H9 (cell line): ENCODE data around the gene NCF2. TPM values are rescaled to one million over a fixed set of nuclear protein-coding genes. Genes with fewer than 3 reads are reported as not detected.

Source experiments
- DNase-seq: peaks from one replicate; pipeline ENCODE4 v3.0.0-alpha.2; 2017
- H2AFZ ChIP-seq: one replicate; pipeline ENCODE4 v1.6.1; 2013; ENCODE audit warnings: mild to moderate bottlenecking, low read length, control low read depth, moderate library complexity
- H2AK5ac ChIP-seq: 2 replicates; pipeline ENCODE4 v1.6.1; 2013; ENCODE audit warnings: low read length, control low read depth, mixed read lengths; ENCODE audit not compliant: insufficient read length
- H2BK120ac ChIP-seq: one replicate; pipeline ENCODE4 v1.6.1; 2013; ENCODE audit warnings: low read depth, mild to moderate bottlenecking, low read length, control low read depth, inconsistent platforms; ENCODE audit not compliant: poor library complexity, severe bottlenecking
- H2BK12ac ChIP-seq: 2 replicates; pipeline ENCODE4 v1.6.1; 2013; ENCODE audit warnings: low read length, control low read depth, mixed read lengths, low read depth; ENCODE audit not compliant: insufficient read length
- H2BK15ac ChIP-seq: 2 replicates; pipeline ENCODE4 v1.6.1; 2013; ENCODE audit warnings: low read depth, low read length, control low read depth
- H2BK20ac ChIP-seq: one replicate; pipeline ENCODE4 v1.6.1; 2013; ENCODE audit warnings: low read depth, mild to moderate bottlenecking, low read length, control low read depth, inconsistent platforms; ENCODE audit not compliant: poor library complexity, severe bottlenecking
- H2BK5ac ChIP-seq: 2 replicates; pipeline ENCODE4 v1.6.1; 2013; ENCODE audit warnings: low read length, control low read depth, mixed read lengths; ENCODE audit not compliant: insufficient read length
- H3K14ac ChIP-seq: 2 replicates; pipeline ENCODE4 v1.6.1; 2013; ENCODE audit warnings: low read length, control low read depth; ENCODE audit not compliant: insufficient read depth
- H3K18ac ChIP-seq: 2 replicates; pipeline ENCODE4 v1.6.1; 2013; ENCODE audit warnings: low read depth, mild to moderate bottlenecking, mixed read lengths, low read length, control low read depth; ENCODE audit not compliant: insufficient read length
- H3K23ac ChIP-seq: 2 replicates; pipeline ENCODE4 v1.6.1; 2013; ENCODE audit warnings: low read length, control low read depth, mixed read lengths, low read depth; ENCODE audit not compliant: insufficient read length
- H3K23me2 ChIP-seq: 2 replicates; pipeline ENCODE4 v1.6.1; 2013; ENCODE audit warnings: low read depth, mild to moderate bottlenecking, mixed read lengths, low read length, control low read depth; ENCODE audit not compliant: insufficient read length, poor library complexity, severe bottlenecking
- H3K27ac ChIP-seq: 2 replicates; pipeline ENCODE4 v1.5.1; 2013; ENCODE audit warnings: low read length, control low read depth, mixed read lengths, low read depth; ENCODE audit not compliant: insufficient read length
- H3K27me3 ChIP-seq: 2 replicates; pipeline ENCODE4 v1.6.1; 2013; ENCODE audit warnings: low read length, control low read depth, inconsistent platforms; ENCODE audit not compliant: insufficient read depth
- H3K4ac ChIP-seq: 2 replicates; pipeline ENCODE4 v1.6.1; 2013; ENCODE audit warnings: low read depth, mild to moderate bottlenecking, control low read depth, inconsistent platforms, low read length, moderate library complexity
- H3K4me1 ChIP-seq: 2 replicates; pipeline ENCODE4 v1.6.1; 2013; ENCODE audit warnings: low read length, control low read depth, inconsistent platforms; ENCODE audit not compliant: insufficient read depth
- H3K4me2 ChIP-seq: 2 replicates; pipeline ENCODE4 v1.6.1; 2013; ENCODE audit warnings: low read length, control low read depth, mixed read lengths; ENCODE audit not compliant: insufficient read length, insufficient read depth
- H3K56ac ChIP-seq: 2 replicates; pipeline ENCODE4 v1.6.1; 2013; ENCODE audit warnings: low read depth, mild to moderate bottlenecking, mixed read lengths, low read length, control low read depth; ENCODE audit not compliant: insufficient read length
- H3K79me1 ChIP-seq: 2 replicates; pipeline ENCODE4 v1.6.1; 2013; ENCODE audit warnings: low read depth, mild to moderate bottlenecking, moderate library complexity, low read length, control low read depth, inconsistent platforms; ENCODE audit not compliant: insufficient read depth, poor library complexity, severe bottlenecking
- H3K79me2 ChIP-seq: 2 replicates; pipeline ENCODE4 v1.6.1; 2013; ENCODE audit warnings: low read length, control low read depth, inconsistent platforms; ENCODE audit not compliant: insufficient read depth
- H3K9ac ChIP-seq: 2 replicates; pipeline ENCODE4 v1.6.1; 2013; ENCODE audit warnings: low read length, control low read depth, mixed read lengths; ENCODE audit not compliant: insufficient read length; ENCODE audit errors: extremely low read depth
- H3K9me3 ChIP-seq: one replicate; pipeline ENCODE4 v1.6.1; 2013; ENCODE audit warnings: low read depth, low read length, inconsistent platforms; ENCODE audit not compliant: control insufficient read depth
- H3T11ph ChIP-seq: one replicate; pipeline ENCODE4 v1.6.1; 2013; ENCODE audit warnings: mild to moderate bottlenecking, low read length, control low read depth, inconsistent platforms
- H4K20me1 ChIP-seq: one replicate; pipeline ENCODE4 v1.6.1; 2013; ENCODE audit not compliant: control insufficient read depth, insufficient read length, insufficient read depth
- H4K5ac ChIP-seq: 2 replicates; pipeline ENCODE4 v1.6.1; 2013; ENCODE audit warnings: low read depth, mild to moderate bottlenecking, mixed read lengths, low read length, control low read depth; ENCODE audit not compliant: insufficient read length
- H4K8ac ChIP-seq: replicated peaks from 2 replicates; pipeline ENCODE4 v1.6.1; 2013; ENCODE audit warnings: low read length, control low read depth, mixed read lengths, low read depth; ENCODE audit not compliant: insufficient read length
- H4K91ac ChIP-seq: 2 replicates; pipeline ENCODE4 v1.6.1; 2013; ENCODE audit warnings: low read depth, mild to moderate bottlenecking, moderate library complexity, mixed read lengths, low read length, control low read depth; ENCODE audit not compliant: insufficient read length
- H3K27ac Mint-ChIP-seq, 3 experiments: 2 replicates in 2 of 3; 3 replicates in 1 of 3; pipeline ENCODE4 v1.8.0; 2020 to 2021; ENCODE audit warnings: mixed read lengths in 3 of 3, mild to moderate bottlenecking in 1 of 3, moderate library complexity in 1 of 3
- H3K27me3 Mint-ChIP-seq: 2 replicates; pipeline ENCODE4 v1.8.0; 2021; ENCODE audit warnings: low read depth, mild to moderate bottlenecking, moderate library complexity, mixed read lengths
- H3K36me3 Mint-ChIP-seq, 3 experiments: 2 replicates in 2 of 3; 3 replicates in 1 of 3; pipeline ENCODE4 v1.8.0; 2020 to 2021; ENCODE audit warnings: low read depth in 3 of 3, mixed read lengths in 3 of 3; ENCODE audit not compliant: insufficient read depth in 1 of 3
- H3K4me1 Mint-ChIP-seq, 2 experiments: 2 replicates each; pipeline ENCODE4 v1.8.0; 2020; ENCODE audit warnings: mixed read lengths in 2 of 2
- H3K4me3 Mint-ChIP-seq, 2 experiments: 2 replicates in 1 of 2; 3 replicates in 1 of 2; pipeline ENCODE4 v1.8.0; 2020 to 2021; ENCODE audit warnings: mild to moderate bottlenecking in 2 of 2, mixed read lengths in 2 of 2, moderate library complexity in 1 of 2
- H3K9me3 Mint-ChIP-seq, 2 experiments: 2 replicates in 1 of 2; 3 replicates in 1 of 2; pipeline ENCODE4 v1.8.0; 2020; ENCODE audit warnings: mild to moderate bottlenecking in 2 of 2, mixed read lengths in 2 of 2, moderate library complexity in 1 of 2
- CTCF ChIP-seq: fragments of 200-600 bp; sonication (generic); conservative IDR thresholded peaks from 3 replicates; pipeline ENCODE4 v1.8.0; 2021; ENCODE audit warnings: antibody characterized with exemption, mild to moderate bottlenecking
- WGBS: extraction: QIAGEN DNeasy Blood & Tissue Kit; methylation state at CpG from one replicate; pipeline ENCODE4 v1.1.7; 2013; ENCODE audit warnings: missing lambda C conversion rate, low lambda C conversion rate, mixed read lengths; ENCODE audit not compliant: insufficient read length; ENCODE audit errors: extremely low coverage; 5-methylcytosine and 5-hydroxymethylcytosine counted together
- total RNA-seq: library from RNA; stranded (reverse); gene quantifications from 2 replicates; pipeline ENCODE4 v1.2.1, GENCODE V29; 2021

Gene NCF2
- total RNA-seq, 1 experiment from 2014 or later, result not detected

GRCh38 chr1:183605904-183606303 is 15.6 kb upstream of the NCF2 start:
- no peak overlapping the region for H3K23ac ChIP-seq
- H2BK12ac ChIP-seq, result no peak overlapping the region
- H3K9me3 ChIP-seq, result no peaks in the 10 kb centered on the region
- no peak overlapping the region for H4K8ac ChIP-seq
- H3K9ac ChIP-seq, result no peak overlapping the region
- Mint-ChIP-seq H3K4me3 (no peak overlapping the region), H3K4me1 (peaks cover 2 to 4% of the 10 kb centered on the region in 2 experiments; a peak in 2 of 4 replicates), H3K9me3 (no peaks in the 10 kb centered on the region), H3K36me3 (no peaks in the 10 kb centered on the region), H3K27ac (peak overlapping the region in 1 of 3 experiments; percentile 45; a peak in 2 of 7 replicates), H3K27me3 (no peaks in the 10 kb centered on the region; the same call in none of the 2 replicates)
- H4K5ac ChIP-seq, result no peak overlapping the region
- no peak overlapping the region for H3K27ac ChIP-seq
- H4K20me1 ChIP-seq, result no peaks in the 10 kb centered on the region
- no peaks in the 10 kb centered on the region for H3K79me1 ChIP-seq
- no peak overlapping the region for H2AFZ ChIP-seq
- no peak overlapping the region for H3K4me2 ChIP-seq
- no peak overlapping the region for H2BK5ac ChIP-seq
- H3K4me1 ChIP-seq, result no peaks in the 10 kb centered on the region
- H3K18ac ChIP-seq, result no peak overlapping the region
- H3K56ac ChIP-seq, result no peak overlapping the region
- H2BK15ac ChIP-seq, result no peak overlapping the region
- no peak overlapping the region for H3T11ph ChIP-seq
- no peak overlapping the region for H2AK5ac ChIP-seq
- H3K79me2 ChIP-seq, result no peaks in the 10 kb centered on the region
- H3K14ac ChIP-seq, result no peak overlapping the region
- no peak for TF ChIP-seq CTCF
- H3K23me2 ChIP-seq, result no peaks in the 10 kb centered on the region
- H3K4ac ChIP-seq, result no peak overlapping the region
- no CpG with 5 or more reads among the region's 2 CpGs for WGBS
- no peak for DNase-seq
- H2BK120ac ChIP-seq, result no peak overlapping the region
- H2BK20ac ChIP-seq, result no peak overlapping the region
- no peak overlapping the region for H4K91ac ChIP-seq
- no peaks in the 10 kb centered on the region; the same call in 1 of the 2 replicates for H3K27me3 ChIP-seq
